ENCODE data around the gene TBX19.

Gene TBX19

GRCh38 chr1:168273575-168273974 lies 7.1 kb upstream of the TBX19 start:
- no peak overlapping the region for H3K4me3 ChIP-seq (ENCODE audit: low read depth, low read length)
- no peak for DNase-seq (ENCODE audit: low read depth)

- no peak overlapping the region for H3K4me3 ChIP-seq (ENCODE audit: low read depth, low read length)
- DNase-seq (ENCODE audit: low read depth) = no peak
Measured at GRCh38 chr1:168279253-168279652, 1.4 kb upstream of the TBX19 start.

DNA sequence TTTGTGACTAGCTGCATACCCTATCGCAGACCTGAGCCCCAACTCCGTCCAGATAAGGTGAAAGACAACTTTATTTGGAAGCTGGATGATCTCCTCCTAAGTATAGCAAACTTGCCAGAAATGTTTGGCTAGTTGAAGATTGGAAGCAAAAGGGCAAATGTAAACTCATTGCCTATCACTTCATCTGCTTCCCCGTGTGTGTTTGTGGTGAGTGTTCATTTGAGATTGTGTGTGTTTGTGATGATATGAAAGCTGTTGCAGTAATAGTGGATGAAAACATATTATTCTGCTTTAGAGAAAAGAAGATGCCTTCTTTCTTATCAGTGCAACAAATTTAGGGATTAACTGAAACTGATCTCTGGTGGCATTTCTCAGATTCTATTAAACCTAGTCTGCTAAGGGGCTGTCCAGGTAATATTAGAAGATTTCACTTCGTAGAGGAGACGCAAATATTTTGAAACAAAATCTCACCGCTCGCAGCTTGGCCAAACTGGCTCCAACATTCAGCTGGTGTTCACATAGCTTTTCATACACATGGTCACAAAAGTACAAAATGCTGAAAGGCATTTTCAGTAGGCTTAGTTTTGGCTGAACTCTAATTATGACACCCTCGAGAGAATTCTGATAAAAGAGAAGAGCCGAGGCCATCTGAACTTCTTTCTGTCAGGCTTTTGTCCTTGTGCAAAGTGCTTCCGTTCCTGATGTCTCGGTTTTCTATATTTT lies 1.1 kb downstream of the TBX19 start:
- no peak overlapping the region for H3K4me3 ChIP-seq (ENCODE audit: low read depth, low read length)
- DNase-seq (ENCODE audit: low read depth) = no peak

- no peak overlapping the region for H3K4me3 ChIP-seq (ENCODE audit: low read depth, low read length)
- no peak for DNase-seq (ENCODE audit: low read depth)
Measured at GRCh38 chr1:168285521-168285790, 4.8 kb downstream of the TBX19 start.

DNA sequence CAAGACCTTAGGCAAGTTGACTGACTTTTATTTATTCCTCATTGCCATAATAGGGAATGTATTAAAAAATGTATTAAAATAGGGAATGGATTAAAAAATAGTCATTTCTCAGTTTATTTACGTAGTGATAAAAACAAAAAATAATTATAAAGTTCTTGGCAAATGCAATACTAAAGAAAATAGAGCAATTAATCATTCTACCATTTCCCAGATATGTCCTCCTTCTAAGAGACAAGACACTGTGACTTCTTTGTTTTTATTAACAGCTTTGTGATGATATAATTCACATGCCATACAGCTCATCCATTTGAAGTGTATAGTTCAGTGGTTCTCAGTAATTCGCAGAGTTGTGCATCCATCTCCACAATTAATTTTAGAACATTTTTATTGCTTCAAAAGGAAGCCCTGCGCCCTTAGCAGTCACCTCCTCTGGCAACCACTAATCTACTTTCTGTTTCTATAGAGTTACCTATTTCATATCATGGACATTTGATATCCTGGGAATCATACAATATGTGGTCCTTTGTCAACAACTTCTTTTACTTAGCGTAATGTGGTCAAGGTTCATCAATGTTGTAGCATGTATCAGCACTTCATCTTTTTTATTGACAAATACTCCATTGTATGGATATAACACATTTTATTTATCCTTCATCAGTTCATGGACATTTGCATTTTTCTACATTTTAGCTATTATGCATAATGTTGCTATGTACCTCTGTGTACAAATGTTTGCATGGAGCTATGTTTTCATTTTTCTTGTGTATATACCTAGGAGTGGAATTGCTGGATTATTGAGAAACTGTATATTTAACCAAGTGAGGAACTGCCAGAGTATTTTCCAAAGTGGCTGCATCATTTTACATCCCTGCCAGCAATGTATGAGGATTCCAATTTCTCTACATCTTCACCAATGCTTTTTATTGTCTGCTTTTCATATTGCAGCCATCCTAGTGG lies 5.6 kb downstream of the TBX19 start:
- no peak for DNase-seq (ENCODE audit: low read depth)
- H3K4me3 ChIP-seq (ENCODE audit: low read depth, low read length) = no peak overlapping the region

GRCh38 chr1:168287237-168287664 lies 6.6 kb downstream of the TBX19 start:
- H3K4me3 ChIP-seq (ENCODE audit: low read depth, low read length) = no peak overlapping the region
- peak; percentile 12 for DNase-seq (ENCODE audit: low read depth)

GRCh38 chr1:168288311-168289052 lies 7.8 kb downstream of the TBX19 start:
- no peak for DNase-seq (ENCODE audit: low read depth)
- H3K4me3 ChIP-seq (ENCODE audit: low read depth, low read length) = no peak overlapping the region

DNA sequence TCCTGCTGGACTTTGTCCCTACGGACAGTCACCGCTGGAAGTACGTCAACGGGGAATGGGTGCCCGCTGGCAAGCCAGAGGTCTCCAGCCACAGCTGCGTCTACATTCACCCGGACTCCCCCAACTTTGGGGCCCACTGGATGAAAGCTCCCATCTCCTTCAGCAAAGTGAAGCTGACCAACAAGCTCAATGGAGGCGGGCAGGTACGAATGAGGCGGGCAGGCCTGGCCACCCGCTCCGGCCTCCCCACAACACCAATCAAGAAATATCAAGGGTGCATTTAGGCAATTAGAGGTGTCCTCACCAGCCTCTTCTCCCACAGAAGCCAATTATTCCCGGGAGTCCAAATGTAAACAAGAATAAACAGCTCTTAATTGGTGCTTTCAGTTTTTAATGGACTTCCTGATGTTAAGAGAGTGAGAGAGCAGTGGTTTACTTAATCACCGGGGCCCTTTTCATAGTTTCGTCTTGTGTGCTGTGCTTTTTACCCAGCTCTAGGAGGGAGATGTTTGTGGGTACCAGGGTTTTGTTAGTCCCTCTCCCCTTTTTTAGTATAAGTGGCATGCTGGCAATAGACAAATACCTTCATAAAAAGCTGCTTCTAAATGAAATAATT lies 10.7 kb downstream of the TBX19 start:
- no peak for DNase-seq (ENCODE audit: low read depth)
- H3K4me3 ChIP-seq (ENCODE audit: low read depth, low read length) = no peak overlapping the region

DNA sequence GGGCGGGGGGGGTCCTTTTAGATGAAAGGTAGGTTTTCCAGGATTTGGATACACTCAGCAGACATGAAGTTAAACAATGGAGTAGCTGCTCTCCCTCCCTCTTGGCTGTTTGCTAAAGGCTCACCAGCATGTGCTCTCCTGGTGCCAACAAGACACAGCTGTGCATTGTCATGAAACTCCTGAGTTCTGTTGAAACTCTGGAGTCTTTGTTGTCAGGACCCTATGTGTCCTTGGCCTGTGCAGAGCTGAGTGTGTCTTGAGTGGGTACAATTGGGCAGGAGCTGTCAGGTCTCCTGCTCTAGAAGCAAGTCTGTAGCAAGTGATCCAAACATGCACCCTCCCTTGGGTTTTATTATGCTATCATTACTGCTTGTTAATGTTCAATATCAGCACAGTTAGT lies 12.7 kb downstream of the TBX19 start:
- DNase-seq (ENCODE audit: low read depth) = no peak
- no peak overlapping the region for H3K4me3 ChIP-seq (ENCODE audit: low read depth, low read length)

DNA sequence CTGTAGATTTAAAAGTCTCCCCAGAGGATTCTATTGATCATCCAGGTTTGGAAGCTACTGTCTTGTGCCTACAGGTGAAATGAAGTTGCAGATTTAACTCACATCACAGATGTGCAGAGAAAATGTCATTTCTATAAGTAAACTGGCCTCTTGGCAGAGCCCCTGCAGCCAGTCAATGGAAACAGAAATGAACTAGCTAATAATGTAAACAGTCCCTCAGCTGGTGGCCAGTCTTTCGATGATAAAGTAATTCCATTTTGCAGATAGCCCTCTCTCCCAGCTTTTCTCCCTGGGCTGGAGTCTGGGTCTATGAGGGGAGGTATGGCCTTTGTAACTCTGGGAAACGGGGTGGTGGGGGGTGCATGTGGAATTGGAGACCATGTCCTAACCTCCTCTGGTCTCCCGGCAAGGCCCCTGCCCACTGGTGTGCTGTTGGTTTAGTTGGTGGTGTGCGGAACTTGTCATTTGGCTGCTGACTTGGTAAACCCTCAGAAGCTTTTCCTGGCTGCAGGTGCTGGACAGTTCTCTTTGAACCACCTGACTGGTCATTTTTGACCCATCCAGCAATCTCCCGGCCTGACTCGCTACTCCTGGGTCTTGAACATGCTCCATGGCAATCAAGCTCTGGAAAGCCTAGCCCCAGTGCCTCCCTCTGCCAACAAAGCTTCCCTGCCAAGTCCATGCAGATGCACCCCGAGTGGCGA lies 14.9 kb downstream of the TBX19 start:
- no peak overlapping the region for H3K4me3 ChIP-seq (ENCODE audit: low read depth, low read length)
- no peak for DNase-seq (ENCODE audit: low read depth)

GRCh38 chr1:168297019-168297730 lies 16.5 kb downstream of the TBX19 start:
- no peak overlapping the region for H3K4me3 ChIP-seq (ENCODE audit: low read depth, low read length)
- no peak for DNase-seq (ENCODE audit: low read depth)

- no peak for DNase-seq (ENCODE audit: low read depth)
- H3K4me3 ChIP-seq (ENCODE audit: low read depth, low read length) = no peak overlapping the region
Measured at GRCh38 chr1:168298446-168298845, 17.8 kb downstream of the TBX19 start.

DNA sequence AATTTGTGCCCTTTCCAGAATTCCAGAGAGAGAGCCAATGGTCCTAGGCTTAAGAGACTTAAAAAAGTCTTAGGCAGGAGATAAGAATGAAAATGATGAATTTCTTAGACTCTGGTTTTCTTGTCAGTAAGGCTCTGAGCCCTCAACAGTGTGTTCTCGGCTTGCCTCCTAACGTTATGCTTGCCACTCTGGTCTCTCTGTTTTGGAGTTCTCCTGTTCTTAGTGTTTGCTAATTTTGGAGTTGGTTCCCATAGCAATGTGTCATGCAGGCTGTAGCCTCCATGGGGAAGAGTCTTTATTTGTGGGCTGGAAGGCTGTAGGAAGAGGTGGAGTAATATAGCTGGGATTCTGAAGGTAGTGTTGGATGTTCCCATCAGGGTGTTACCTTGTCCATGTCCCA lies 19.9 kb downstream of the TBX19 start:
- no peak overlapping the region for H3K4me3 ChIP-seq (ENCODE audit: low read depth, low read length)
- no peak for DNase-seq (ENCODE audit: low read depth)

DNA sequence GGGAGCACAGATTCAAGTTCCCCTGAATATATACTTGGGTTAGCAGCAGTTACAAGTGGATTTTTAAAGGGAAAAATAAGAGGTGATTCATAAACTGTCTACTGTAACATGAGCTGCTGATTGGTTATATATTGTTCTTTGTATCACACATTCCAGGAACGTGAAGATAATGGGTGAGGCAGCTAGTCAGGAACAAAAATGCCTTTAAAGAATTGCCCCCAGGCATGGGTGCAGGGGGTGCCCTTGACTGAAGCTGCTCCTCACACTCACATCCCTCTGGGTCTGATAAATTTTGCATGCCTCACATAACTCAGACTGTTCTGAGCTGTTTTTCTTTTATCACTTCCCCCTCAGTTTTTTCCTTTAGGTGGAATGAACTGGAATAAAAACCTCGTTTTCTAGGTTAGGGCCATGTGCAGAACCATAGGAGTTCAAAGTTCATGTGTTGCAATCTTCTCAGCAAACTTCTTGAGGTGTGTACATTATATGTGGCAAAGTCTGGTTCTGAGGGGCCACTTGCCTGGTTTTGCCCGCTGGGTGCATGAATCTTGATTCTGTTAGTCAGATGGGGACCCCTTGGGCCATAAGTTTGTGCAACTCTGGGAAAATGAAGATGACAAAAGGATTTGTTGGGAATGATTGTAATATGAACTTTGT lies 21.1 kb downstream of the TBX19 start:
- no peak for DNase-seq (ENCODE audit: low read depth)
- no peak overlapping the region for H3K4me3 ChIP-seq (ENCODE audit: low read depth, low read length)

GRCh38 chr1:168303716-168304540 lies 23.3 kb downstream of the TBX19 start:
- H3K4me3 ChIP-seq (ENCODE audit: low read depth, low read length) = no peak overlapping the region

GRCh38 chr1:168304865-168305264 lies 24.2 kb downstream of the TBX19 start:
- no peak for DNase-seq (ENCODE audit: low read depth)
- H3K4me3 ChIP-seq (ENCODE audit: low read depth, low read length) = no peak overlapping the region

More at GRCh38 chr1:168303716-168304540, 23.3 kb downstream of the TBX19 start:
- no peak for DNase-seq (ENCODE audit: low read depth)

All from skeletal muscle cell (primary cell).